ENCODE measurements around the gene DIABLO. TPM values are rescaled to one million over a fixed set of nuclear protein-coding genes. Genes with fewer than 3 reads are reported as not detected.

DIABLO gene
- total and polyA plus RNA-seq, 9 of the 15 experiments (the other 6 are each of a cell fraction or from before 2014, with no cell fraction given) = 37.3 to 101 (median 80.1) TPM

- TF ChIP-seq REST (IDR thresholded peaks at IDR 0.05; ENCODE audit: borderline replicate concordance) (peak; percentile 83; the same call in 1 of the 2 replicates), REST (CRISPR knock-in tag; IDR thresholded peaks at IDR 0.05; ENCODE audit: low read depth) (no peak), CREB1 (IDR thresholded peaks at IDR 0.05) (no peak), CREB1 (CRISPR knock-in tag; IDR thresholded peaks at IDR 0.05) (peak; percentile 67; the same call in 1 of the 2 replicates), ATF7 (IDR thresholded peaks at IDR 0.05) (peak; percentile 32; the same call in 1 of the 2 replicates), RAD21 (CRISPR knock-in tag; conservative IDR thresholded peaks at IDR 0.05 in 1 of 2, IDR thresholded peaks at IDR 0.05 in 1 of 2) (peak; percentile 78 to 91), LCOR (CRISPR knock-in tag; IDR thresholded peaks at IDR 0.05) (no peak), ZNF384 (IDR thresholded peaks at IDR 0.05; ENCODE audit: low read depth, low read length) (peak; percentile 80), ZNF436 (CRISPR knock-in tag; IDR thresholded peaks at IDR 0.05) (no peak), MAZ (CRISPR knock-in tag; conservative IDR thresholded peaks at IDR 0.05 in 1 of 2, IDR thresholded peaks at IDR 0.05 in 1 of 2) (0 out of 4 replicates have a peak, but pooled peaks of 1 of the 2 experiments have one; percentile 27), SAFB (IDR thresholded peaks at IDR 0.05; ENCODE audit: borderline replicate concordance, low read depth, low read length) (no peak), CREM (IDR thresholded peaks at IDR 0.05; ENCODE audit: low read depth) (peak; percentile 84), SRSF9 (IDR thresholded peaks at IDR 0.05; ENCODE audit: borderline replicate concordance, low read depth, low read length) (no peak), ARID2 (IDR thresholded peaks at IDR 0.05) (no peak), CTBP1 (IDR thresholded peaks at IDR 0.05; ENCODE audit: borderline replicate concordance) (peak; percentile 36; the same call in 1 of the 2 replicates), RNF219 (CRISPR knock-in tag; IDR thresholded peaks at IDR 0.05) (no peak), IFI16 (CRISPR knock-in tag; IDR thresholded peaks at IDR 0.05) (no peak)
Observed at GRCh38 chr12:122190842-122191668, 34.8 kb downstream of the DIABLO start (continued).
